Fibroblast of peridontal ligament (primary cell): Measurements from ENCODE around the gene UBR7.

ENCODE experiments used
- DNase-seq: peaks from one replicate; pipeline ENCODE4 v3.0.0-alpha.2; 2010; ENCODE audit errors: extremely low read depth

UBR7 gene

GRCh38 chr14:93249128-93249831 is 42.2 kb downstream of the UBR7 start:
- DNase-seq: no peak

DNA sequence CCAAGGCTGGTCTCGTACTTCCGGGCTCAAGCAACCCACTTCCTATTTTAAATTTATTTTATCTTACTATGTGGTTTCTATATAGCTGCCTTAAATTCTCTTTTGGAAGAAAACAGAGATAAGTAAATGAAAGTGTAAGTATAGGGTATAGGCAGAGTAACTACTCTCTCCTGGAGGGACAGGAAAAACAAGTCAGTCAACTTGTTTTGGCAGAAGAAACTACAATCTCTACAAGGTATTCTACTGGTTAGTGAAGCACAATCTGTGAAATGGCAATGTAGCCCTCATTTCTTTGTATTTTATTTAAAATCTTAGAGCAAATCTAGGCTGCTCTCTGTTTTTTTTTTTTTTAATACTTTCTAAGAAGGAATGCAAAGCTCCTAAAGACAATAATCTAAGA is 55.4 kb downstream of the UBR7 start:
- no peak for DNase-seq

- peak; percentile 16 for DNase-seq
These were observed 56.4 kb downstream of the UBR7 start for GRCh38 chr14:93263416-93263815.

DNA sequence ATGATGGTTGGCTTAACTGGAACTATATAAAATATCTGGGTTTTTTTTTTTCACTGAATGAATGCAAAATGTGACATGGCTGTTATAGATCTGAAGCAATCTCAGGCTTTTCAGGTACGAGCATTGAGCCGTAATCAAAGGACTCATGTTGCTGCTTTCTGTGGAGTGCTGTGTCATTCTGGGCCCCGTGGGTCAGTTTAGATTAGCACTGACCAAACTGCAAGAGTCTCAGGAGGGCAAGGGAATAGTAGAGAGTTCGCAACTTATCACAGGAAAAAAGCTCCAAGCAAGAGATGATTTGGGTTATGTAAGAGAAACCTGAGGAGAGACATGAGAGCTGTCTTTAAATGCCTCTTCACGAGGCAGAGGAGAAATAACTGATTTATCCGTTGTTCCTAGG is 59.1 kb downstream of the UBR7 start:
- no peak for DNase-seq

- DNase-seq: no peak
These were observed 60.2 kb downstream of the UBR7 start for GRCh38 chr14:93267149-93267711.

DNA sequence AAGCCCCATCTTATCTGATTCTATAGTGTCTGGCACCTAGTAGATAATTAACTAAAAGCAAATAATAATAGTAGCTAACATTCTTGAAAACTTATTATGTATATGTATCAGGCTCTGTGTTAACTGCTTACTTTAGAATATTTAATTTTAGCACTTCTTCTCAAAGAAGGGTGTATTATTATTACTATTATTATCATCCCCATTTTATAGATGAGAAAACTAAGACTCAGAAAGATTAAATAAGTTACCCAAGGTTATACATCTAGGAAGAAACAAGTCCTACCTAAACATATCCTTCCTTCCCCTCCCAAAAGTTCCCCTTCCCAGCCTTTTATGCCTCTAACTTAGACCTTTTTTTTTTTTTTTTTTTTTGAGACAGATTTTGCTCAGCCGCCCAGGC is 61.4 kb downstream of the UBR7 start:
- no peak for DNase-seq

DNA sequence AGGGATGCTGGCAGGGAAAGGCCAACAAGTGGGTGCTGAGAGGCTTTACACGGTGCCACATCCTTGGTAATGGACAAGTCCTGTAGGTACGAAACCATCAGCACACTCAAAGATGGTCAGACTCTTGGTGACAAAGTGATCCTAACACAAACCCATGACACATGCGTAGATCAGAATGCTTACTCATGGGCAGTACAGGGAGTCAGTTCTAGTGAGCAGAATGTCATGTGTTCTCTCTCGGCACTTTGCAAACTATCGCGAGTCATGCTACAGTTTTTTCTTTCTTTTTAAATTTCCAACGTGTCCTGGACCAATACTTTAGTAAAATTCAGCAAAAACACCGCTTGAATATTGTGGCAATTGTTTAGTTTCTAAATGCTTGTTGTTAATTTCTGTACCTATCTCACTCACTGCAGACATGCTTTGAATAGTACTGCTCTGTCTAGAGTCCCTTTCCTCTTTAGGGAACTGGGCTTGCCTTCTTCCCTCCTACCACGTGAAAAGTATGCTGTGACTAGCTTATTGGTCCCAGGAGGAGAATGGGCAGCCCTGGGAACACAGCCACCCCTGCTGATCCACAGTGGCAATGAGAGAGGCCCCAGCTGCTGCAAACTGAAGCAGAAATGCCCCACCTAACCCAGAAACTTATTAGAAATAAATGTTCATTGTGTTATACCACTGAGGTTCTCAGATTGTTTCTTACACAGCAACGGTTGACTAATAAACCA is 62.4 kb downstream of the UBR7 start:
- peak; percentile 73 for DNase-seq

GRCh38 chr14:93271111-93271510 is 64.1 kb downstream of the UBR7 start:
- no peak for DNase-seq

GRCh38 chr14:93274055-93274806 is 67.2 kb downstream of the UBR7 start:
- DNase-seq: no peak

DNA sequence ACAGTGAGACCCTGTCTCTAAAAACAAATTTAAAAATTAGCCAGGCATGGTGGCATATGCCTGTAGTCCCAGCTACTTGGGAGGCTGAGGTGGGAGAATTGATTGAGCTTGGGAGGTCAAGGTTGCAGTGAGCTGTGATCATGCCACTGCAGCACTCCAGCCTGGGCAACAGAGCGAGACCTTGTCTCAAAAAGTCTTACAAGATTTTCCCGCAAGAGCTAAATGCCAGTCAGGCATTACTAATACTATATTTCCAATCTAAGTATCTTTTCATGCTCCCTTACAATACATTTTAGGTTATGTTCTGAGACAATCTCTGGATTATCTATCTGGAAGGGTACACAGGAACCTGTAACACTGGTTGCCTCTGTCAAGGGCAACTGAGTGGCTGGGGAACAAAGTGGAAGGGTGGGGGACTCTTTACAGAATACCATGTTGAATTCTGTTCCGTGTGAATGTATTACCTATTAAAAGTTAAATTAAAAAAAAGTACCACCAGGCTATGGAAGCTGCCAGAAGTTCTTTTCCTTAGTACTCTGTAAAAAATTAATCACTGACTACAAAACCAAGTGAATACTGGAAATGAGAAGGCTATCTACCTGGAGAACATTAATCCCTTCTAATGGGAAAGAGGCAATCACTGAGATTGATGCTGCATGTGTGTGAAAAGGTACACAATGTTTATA is 69.1 kb downstream of the UBR7 start:
- no peak for DNase-seq
